GM10266 (cell line): ENCODE results near the gene NRTN.
"Not testable (repeated sequence)": the region's sequence is repeated elsewhere in the genome, so short reads cannot be mapped to it uniquely, and the experiment has no call there.

Experiments
- DNase-seq: peaks from one replicate; pipeline ENCODE4 v3.0.0; 2012; ENCODE audit errors: extremely low spot score
- CTCF ChIP-seq: IDR thresholded peaks from 2 replicates; pipeline ENCODE4 v1.5.1; 2012; ENCODE audit warnings: mild to moderate bottlenecking, low read depth; ENCODE audit not compliant: control insufficient read depth, insufficient read depth; ENCODE audit errors: missing control alignments

The NRTN gene

GRCh38 chr19:5839065-5840017 is 34.5 kb downstream of the NRTN start, which contains the start of gene FUT6:
TSS of gene FUT6 (minus strand) at chr19:5839702. CDS start at chr19:5832567, 7,135 bp downstream.
- DNase-seq: no peak
- TF ChIP-seq CTCF: no peak

- not testable (repeated sequence) for DNase-seq
These were observed 36.9 kb downstream of the NRTN start for GRCh38 chr19:5841735-5842111.

- no peak for TF ChIP-seq CTCF
- DNase-seq: no peak
These were observed 38.5 kb downstream of the NRTN start for GRCh38 chr19:5843295-5843927.

- TF ChIP-seq CTCF: no peak
- no peak for DNase-seq
These were observed 39.9 kb downstream of the NRTN start for GRCh38 chr19:5844456-5845433.

GRCh38 chr19:5847846-5848245 is 43.0 kb downstream of the NRTN start:
- DNase-seq: not testable (repeated sequence)

- not testable (repeated sequence) for DNase-seq
These were observed 43.8 kb downstream of the NRTN start for GRCh38 chr19:5848621-5849020.

- TF ChIP-seq CTCF: no peak
- DNase-seq: no peak
These were observed 45.3 kb downstream of the NRTN start for GRCh38 chr19:5850189-5850588.

- TF ChIP-seq CTCF: no peak
- no peak for DNase-seq
These were observed 46.0 kb downstream of the NRTN start for GRCh38 chr19:5850743-5851293.
